ENCODE measurements around the gene SPATA13.

The SPATA13 gene

GRCh38 chr13:24353736-24354135 is 193.2 kb downstream of the SPATA13 start (continued):
- TF ChIP-seq POU6F1 (CRISPR knock-in tag; IDR thresholded peaks at IDR 0.05; ENCODE audit: borderline replicate concordance, low read depth), result no peak
- no peak for TF ChIP-seq ARNTL (CRISPR knock-in tag; IDR thresholded peaks at IDR 0.05; ENCODE audit: borderline replicate concordance, low read depth)

DNA sequence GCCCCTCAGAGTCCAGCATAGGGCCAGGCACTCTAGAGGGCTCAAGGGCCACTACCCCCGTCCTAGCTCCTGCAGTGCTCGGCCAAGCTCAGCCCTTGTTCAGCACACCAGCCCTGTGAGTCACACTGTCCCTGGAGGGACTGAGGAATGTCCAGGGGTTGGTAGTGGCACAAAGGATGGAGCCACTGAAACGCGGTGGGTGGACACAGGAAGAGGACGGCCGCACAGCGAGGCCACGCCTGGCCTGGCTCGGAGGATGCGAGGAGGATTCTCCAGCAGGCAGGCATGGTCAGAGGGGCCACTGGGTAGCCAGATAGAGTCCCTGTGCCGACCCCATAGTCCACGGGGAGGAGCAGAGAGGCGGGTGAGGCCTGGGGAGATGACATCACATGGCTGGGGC is 194.6 kb downstream of the SPATA13 start:
- TF ChIP-seq, protein P1, sequence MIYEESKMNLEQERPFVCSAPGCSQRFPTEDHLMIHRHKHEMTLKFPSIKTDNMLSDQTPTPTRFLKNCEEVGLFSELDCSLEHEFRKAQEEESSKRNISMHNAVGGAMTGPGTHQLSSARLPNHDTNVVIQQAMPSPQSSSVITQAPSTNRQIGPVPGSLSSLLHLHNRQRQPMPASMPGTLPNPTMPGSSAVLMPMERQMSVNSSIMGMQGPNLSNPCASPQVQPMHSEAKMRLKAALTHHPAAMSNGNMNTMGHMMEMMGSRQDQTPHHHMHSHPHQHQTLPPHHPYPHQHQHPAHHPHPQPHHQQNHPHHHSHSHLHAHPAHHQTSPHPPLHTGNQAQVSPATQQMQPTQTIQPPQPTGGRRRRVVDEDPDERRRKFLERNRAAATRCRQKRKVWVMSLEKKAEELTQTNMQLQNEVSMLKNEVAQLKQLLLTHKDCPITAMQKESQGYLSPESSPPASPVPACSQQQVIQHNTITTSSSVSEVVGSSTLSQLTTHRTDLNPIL (CRISPR knock-in tag; IDR thresholded peaks at IDR 0.05; ENCODE audit: low read depth), result no peak
- TF ChIP-seq SNAI2 (CRISPR knock-in tag; IDR thresholded peaks at IDR 0.05), result no peak
- no peak for TF ChIP-seq ZFP3 (CRISPR knock-in tag; IDR thresholded peaks at IDR 0.05)
- TF ChIP-seq ESRRG (CRISPR knock-in tag; IDR thresholded peaks at IDR 0.05), result no peak
- no peak for TF ChIP-seq ARNTL (CRISPR knock-in tag; IDR thresholded peaks at IDR 0.05; ENCODE audit: borderline replicate concordance, low read depth)
- TF ChIP-seq, protein P2, sequence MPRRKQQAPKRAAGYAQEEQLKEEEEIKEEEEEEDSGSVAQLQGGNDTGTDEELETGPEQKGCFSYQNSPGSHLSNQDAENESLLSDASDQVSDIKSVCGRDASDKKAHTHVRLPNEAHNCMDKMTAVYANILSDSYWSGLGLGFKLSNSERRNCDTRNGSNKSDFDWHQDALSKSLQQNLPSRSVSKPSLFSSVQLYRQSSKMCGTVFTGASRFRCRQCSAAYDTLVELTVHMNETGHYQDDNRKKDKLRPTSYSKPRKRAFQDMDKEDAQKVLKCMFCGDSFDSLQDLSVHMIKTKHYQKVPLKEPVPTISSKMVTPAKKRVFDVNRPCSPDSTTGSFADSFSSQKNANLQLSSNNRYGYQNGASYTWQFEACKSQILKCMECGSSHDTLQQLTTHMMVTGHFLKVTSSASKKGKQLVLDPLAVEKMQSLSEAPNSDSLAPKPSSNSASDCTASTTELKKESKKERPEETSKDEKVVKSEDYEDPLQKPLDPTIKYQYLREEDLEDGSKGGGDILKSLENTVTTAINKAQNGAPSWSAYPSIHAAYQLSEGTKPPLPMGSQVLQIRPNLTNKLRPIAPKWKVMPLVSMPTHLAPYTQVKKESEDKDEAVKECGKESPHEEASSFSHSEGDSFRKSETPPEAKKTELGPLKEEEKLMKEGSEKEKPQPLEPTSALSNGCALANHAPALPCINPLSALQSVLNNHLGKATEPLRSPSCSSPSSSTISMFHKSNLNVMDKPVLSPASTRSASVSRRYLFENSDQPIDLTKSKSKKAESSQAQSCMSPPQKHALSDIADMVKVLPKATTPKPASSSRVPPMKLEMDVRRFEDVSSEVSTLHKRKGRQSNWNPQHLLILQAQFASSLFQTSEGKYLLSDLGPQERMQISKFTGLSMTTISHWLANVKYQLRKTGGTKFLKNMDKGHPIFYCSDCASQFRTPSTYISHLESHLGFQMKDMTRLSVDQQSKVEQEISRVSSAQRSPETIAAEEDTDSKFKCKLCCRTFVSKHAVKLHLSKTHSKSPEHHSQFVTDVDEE (CRISPR knock-in tag; IDR thresholded peaks at IDR 0.05), result no peak
- ATAC-seq, result no peak

GRCh38 chr13:24356270-24356669 is 195.8 kb downstream of the SPATA13 start:
- ATAC-seq, result no peak

More at GRCh38 chr13:24356270-24356669, 195.8 kb downstream of the SPATA13 start:
- TF ChIP-seq ZNF8 (CRISPR knock-in tag; IDR thresholded peaks at IDR 0.05), result no peak
- TF ChIP-seq ZNF565 (CRISPR knock-in tag; conservative IDR thresholded peaks at IDR 0.05; ENCODE audit: low read depth), result no peak
- no peak for TF ChIP-seq CSDC2 (CRISPR knock-in tag; IDR thresholded peaks at IDR 0.05)
- TF ChIP-seq, protein P2 (CRISPR knock-in tag; IDR thresholded peaks at IDR 0.05), result no peak

Measured in SK-N-SH treated with all-trans-retinoic acid at 6 μM for 48 hours (cell line).